Bone marrow (tissue), 2 donors: ENCODE results near the gene GBX2.

Experiments
- DNase-seq, 2 donors: peaks; one replicate each; lab custom pipeline; 2025; lab: John Stamatoyannopoulos, UW

GBX2 gene

DNA sequence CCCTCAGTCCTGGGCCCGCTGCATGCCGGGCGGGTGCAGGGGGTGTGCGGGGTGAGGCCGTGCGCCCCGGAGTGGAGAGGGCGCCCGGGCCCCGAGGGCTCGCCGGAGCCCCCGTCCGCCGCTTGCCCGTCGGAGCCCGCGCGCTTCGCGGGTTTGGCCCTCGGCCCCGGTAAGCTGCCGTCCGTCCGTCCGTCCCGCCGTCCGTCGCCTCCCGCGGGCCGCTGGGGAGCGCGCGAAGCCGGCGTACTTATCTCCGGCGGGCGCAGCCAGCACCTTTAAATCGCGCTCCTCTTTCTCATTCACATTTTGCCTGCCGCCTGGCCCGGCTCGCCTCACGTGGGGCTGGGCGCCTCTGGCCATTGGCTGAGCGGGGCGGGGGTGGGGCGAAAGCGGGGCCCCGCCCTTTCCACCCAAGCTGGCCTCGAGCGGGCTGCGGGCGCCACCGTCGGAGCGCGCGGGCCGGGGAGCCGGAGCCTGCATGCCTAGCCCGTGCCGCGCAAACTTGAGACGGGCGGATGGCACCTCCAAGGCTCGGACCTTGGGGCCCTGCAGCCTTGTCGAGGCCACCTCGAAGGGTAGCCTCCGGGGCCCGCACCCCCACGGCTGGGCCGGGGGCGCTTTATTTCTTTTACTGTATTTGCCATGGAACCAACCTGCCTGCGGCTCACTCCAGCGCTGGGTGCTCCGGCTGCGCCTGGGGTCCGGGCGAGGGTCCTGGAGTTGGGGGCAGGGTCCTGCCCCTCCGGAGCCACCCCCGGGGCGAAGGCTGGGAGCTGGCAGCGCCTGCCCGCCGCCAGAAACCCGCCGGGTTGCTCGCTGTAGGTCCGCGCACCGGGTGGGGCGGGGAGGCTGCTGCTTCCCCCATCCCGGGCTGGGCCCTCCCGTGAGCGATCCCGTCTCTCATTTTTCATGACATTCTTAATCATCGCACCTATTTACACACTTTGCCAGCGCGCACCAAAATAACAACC, at the start of gene GBX2:
Gene GBX2 (minus strand): TSS at position 277 of the 971 bp plus-strand sequence. CDS start 415 bp downstream, outside the sequence.
- DNase-seq, result no peak

DNA sequence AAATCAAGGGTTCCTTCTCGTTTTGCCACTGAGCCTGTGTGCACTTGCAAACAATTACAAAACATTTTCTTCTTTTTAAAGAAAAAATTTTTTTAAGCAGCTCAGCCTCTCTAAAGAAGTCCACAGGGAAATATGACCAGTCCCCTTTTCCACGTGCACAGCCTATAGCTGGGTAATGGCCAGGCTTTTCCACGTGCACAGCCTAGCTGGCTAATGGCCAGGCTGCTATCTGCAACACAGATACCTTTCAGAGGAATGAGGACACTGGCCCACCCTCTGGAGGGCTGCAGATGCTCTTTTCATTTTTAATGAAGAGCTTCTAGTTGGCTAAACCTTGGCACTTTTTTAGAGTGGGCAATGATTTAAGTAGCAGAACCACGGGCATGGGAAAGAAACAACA, 49.7 kb upstream of the GBX2 start:
- DNase-seq, result no peak

DNA sequence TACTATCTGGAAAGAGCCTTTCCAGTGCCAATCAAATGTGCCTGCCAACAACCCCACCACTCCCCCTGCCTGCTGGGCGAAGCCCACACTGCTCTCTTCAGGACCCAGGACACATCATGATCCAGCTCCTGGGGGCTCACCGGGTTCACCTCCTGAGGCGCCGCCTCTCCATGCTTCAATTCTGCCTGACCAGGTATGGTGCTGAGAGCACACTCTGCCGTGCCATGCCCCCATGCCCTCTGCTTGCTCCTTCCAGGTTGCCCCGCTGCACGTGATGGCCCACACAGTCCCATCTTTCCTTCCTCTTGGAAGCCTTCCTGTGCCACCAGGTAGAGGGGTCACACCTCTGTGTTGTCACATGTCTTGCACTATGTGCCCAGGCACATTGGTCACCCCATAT, 48.5 kb upstream of the GBX2 start:
- DNase-seq, result no peak

DNA sequence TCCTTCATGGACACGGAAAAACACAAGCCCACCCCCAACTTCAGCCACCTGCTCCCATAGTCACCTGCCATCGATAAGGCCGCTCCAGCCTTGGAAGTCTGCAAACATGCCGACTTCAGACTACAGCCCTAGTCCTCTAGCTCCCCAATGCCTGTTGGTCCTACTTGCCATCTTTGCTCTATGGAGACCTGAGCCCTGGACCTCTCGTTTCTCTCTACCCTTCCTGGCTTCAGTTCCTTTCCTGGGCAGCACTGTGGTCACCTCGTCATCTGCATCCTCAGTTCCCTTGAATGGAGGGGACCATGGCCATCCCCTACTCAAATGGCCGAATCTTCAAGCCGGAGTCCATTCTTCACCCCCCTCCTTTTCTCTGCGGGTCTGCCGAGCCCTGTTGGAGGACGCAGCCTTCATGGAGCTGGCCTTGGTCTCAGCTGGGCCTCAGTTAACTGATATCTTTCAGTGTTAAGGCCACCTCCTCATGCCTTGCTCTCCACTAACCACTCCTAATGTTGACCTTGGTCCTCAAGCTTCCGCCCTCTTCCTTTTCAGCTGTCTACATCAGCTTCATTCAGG, 47.7 kb upstream of the GBX2 start:
- DNase-seq, result no peak

DNA sequence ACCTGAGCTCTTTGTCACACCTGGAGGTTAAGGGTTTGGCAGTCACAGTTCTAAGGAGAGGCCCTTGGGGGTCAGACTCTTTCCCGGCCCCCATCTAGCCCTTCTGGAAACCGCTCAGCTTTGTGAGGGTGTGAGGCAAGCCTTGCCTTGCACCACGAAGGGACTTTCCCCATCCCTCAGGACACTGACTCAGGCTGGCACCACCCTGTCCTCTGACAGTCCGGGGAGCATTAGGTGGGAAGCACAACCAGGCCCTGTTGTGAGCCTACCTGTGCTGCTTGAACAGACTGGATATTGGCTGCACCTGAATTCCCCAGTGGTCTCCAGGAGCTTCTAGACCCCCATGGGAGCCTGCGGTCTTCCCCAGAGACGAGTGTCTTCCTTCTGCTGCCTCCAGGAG, 47.0 kb upstream of the GBX2 start:
- no peak for DNase-seq

DNA sequence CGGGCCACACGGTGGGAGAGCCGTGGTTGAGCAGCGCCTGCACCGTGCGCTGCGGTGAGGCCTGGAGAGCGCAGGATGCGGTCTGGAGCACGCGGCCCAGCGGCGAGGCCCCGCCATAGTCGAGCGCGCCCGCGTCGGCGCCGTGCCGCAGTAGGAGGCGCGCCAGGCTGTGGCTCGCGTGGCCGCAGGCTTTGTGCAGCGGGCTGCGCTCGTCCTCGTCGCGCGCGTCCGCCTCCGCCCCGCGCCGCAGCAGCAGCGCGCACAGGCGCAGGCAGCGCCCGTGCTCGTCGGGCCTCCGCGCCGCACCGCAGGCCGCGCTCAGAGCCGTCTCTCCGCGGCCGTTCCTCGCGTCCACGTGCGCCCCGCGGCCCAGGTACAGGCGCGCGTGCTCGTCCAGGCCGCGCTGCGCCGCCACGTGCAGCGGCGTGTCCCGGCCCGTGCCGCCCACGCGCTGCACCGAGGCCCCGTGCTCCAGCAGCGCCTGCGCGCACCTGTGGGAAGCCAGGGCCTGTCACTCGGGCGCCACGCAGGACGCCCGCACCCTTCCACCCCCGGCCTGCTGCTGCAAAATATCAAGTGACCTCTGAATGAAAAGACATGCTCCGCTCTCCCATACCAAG, 46.3 kb upstream of the GBX2 start:
- no peak for DNase-seq

DNA sequence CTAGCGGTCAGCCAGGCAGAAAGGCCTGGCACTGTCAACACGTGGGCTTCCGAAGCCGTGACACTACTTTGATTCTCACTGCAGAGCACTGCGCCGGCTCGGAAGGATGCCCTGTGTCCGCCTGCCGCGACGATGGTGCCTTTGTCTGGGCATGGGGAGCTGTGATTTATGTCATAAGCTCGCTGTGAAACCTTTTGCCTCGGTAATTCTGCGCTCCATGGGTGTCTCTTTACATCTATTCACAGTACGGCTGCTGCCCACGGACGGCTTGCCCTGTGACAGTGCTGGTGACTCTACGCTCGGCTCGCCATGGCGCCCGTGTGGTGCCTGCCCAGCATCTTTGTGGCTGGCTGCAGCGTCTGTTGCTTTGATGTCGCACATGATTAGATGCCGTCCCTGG, 43.1 kb upstream of the GBX2 start:
- no peak for DNase-seq

DNA sequence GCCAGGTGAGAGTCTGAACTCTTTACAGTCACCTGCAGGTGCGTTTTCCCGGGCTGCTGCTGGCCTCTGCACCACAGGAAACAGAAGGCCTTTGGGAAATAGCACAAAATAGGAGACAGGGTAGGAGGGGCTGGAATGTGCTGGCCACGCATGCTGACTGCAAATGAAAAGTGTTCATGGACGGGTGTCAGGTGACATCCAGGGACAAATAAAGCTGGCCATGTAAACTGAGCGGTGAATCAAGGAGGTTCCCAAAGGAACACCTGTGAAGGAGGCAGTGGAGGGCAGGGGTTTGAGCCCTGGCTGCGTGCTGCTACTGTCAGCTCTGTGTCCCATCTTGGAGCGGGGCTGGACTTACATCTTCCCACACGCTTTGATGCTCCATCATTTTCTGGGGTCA, 42.4 kb upstream of the GBX2 start:
- DNase-seq, result no peak

DNA sequence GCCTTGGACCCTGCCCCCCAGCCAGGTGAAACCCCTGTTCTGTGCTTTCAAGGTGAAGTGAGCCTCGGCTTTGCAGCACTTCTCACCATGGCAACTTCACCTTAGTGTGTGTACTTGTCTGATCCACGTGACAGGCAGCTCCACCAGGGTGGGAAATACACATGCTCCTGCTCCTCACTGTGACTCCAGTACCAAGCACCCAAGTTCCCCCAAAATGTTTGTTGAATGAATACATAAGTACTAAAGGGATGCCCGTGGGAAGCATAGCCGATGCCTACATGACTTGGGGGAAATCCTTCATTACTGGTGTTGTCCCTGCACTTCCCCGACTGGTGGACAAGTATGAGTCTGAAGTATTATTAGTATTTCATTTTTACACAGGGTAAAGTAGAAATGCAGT, 41.8 kb upstream of the GBX2 start:
- DNase-seq, result no peak

DNA sequence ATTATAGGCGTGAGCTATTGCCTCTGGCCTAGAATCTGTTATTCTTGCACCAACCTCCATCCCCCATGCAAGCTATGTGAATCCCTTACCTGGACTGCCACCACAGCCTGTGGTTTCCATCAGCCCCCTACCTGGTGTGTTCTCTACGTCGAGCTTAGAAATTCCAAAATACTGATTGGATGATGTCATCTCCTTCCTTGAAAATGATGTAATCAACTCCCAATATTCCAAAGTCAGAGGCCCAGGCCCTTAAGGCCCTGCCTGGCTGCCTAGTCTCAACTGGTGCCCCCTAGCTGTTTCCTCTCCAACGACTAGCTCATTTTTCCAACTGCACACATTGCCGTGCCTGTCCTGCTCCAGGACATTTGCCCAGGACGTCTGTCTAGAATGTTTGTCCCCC, 41.3 kb upstream of the GBX2 start:
- DNase-seq, result no peak

DNA sequence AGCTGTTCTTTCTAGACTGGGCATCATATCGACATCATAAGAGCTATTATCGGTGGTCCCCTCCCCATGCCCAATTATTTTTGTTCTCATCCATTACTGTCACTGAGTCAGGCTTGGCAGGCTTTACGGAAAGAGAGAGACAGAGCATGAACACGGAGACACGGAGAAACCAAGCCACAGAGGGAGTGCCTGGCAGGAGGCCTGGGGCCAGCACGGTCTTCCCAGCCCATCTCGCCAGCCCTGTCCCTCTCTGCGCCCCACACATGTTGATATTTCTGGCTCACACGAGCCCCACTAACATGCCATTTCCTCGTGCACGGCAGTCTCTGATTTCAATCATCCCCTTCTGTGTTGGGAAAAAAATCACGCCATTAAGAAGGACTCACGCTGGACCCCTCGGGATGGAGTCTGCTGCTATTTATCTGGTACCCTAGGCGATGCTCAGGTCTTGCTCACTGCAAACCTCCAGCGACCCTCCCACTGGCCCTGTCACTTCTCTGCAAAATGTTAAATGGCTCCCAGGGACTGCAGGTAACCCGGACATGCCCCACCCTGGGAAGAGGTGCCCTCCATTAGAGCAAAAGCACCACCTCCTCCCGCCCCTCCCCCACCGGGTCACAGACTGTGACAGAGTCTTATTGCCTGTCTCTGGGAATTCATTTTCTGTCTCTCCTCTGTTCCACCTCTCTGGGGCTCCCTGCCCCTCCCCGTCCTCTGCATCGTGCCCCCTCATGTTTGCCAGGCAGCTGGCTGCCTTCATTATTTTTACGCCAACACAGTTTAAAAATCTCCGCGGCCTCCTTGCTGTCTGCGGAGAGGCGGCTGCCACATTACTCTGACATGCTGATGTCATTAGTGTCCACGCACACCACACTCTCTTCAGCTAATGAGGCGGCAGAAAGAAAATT, 40.1 kb upstream of the GBX2 start:
- DNase-seq, result no peak

DNA sequence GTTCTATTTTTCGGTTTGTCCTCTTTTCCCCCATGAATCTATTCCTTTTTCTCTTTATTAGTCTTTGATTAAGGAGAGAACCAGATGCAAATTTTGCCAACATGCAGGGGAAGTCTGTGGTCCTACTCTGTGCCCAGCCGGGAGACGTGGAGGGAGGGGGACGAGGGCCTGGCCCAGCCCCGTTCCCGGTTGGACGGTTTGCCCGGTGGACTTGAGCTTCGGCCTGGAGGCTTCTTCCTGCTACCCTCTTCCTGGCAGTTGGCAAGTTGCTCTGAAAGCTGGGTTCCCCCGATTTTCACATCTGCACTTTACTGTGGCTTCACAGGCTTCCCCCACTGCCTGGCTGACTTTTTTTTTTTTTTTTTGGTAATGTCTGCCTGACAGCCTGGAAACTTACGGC, 39.3 kb upstream of the GBX2 start:
- DNase-seq, result no peak

DNA sequence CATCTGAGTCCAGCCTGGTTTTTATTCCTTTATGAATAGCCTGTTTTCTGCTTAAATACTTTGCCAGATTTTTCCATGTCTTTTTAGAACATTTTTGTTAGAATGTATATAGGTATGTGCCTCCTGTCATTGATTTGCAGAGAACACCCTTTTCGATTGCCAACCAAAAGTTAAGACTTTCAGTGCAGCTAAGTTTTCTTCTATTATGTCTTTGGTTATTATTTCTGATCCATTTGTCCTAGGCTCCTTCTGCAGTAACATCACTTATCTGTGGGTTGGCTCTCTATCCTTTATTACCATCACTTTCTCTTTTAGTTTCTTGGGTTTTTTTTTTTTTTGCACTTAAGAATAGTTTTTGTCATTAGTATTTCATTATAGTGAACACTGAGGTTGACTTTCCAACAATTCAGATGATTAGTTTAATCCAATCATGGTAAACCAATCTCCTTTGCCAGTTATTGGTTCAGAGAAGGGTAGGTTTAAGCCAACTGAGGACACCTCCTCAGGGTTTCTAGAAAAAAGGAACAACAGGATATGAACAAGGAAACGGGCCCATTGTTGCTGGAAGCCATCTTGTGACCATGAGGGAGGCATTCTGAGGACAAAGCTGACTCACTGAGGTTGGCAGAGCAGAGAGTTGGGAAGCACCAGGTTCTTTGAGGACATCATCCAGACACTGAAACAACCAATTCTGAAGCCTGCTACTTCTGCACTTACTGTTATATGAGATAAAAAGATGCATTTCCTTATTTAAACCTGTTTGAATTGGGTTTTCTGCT, 37.9 kb upstream of the GBX2 start:
- no peak for DNase-seq

DNA sequence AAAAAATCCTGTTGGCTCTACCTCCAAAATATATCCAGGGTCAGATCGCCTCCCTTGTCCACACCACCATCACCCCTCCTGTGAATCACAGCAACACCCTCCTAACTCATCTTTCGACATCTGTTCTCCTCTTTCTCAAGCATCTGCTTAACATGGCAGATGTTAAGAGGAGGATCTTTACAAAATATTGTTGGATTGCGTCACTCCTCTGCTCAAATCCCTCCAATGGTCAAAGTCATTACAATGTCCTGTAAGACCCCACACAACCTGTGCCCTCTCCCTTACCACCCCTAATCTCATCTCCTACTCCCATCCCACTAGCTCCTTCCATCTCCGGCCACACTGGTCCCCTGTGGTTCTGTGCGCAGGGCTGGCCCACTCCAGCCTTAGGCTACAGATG, 36.8 kb upstream of the GBX2 start:
- no peak for DNase-seq

DNA sequence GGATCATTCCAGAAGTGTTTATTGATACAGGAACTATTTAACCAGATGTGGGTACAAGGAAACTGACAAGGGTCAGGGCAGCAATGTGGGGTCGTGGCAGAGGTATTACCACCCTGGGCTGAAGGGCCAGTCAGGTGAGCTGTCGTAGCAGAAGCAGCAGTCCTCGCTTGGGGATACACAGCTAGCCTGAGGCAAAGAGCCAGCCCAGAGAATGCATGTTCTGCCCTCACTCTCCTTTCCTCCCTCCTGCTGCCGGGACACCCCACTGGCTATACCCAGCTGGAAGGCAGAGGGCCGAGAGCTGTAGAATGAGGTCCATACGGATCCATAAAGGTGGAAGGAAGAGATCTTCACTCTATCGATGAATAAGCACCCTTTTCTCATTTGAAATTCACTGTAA, 32.2 kb upstream of the GBX2 start:
- DNase-seq, result no peak

DNA sequence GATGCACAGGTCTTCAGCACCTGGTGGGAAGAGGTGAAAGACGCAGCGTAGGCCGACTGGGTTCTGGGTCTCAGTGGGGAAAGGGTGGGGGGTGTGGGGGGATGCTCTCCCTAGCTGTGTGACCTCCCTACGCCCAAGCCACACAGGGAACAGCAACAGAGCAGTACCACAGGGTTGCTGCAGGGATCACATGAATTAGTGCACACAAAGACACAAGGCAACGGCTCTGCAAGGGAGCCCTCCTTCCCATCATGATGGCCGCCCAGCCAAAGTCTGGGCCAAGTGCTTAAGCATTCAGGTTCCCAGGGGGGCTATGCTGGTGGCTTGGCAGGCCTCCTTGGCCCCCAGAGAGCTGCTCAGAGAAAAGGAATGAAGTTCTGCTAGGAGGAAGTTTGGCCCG, 28.2 kb upstream of the GBX2 start:
- DNase-seq, result no peak

DNA sequence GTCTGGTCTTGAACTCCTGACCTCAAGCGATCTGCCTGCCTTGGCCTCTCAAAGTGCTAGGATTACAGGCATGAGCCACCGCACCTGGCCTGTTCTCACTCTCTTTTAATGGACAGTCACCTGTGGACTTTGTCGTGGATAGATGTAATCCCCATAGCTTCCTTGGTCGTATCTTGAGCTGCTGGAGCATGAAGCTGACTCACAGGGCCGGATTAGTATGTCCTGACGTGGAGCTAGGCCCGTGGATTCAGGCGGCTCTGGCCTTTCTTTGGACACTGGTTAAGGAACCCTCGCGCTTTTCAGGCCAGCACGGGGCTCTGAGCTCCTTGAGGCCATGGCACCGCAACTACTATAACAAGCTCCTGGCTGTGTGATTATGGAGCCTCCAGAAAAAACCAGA, 27.5 kb upstream of the GBX2 start:
- no peak for DNase-seq

DNA sequence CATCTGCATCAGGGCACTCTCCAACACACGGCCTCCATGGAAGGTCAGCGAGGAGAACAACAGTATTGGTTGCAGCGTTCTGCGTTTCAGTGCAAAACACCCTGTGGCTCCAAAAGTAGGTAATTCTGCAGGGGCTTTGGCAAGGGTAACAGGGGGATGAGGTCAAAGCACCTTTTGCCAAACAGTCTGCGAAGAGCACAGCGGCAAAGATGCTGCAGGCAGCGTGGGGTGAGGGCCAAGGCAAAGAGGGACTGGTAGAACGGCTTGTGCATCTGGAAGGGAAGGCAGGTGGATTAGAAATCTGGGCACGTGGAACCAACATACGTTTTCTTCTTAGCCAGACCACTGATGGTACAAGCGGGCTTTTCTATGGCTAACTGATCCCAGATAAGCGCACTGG, 26.6 kb upstream of the GBX2 start:
- DNase-seq, result no peak

DNA sequence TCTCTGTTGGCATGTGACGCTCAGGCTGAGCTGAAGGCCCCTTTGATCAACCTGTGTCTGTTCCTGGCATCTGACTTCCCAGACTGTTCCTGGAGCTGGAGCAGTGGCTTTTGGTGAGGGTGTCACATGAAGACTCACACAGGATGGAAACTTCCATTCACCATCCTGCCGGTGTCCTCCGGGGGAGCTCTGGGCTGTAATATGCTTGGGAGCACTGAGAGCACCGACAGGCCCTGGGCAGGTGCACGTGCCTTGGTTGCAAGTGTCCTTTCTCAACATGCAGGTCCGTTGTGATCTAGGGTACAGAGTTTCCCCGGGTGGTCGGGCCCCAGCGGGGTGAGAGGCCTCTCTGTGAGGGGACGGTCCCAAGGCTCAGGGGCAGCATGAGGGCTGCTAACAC, 24.8 kb upstream of the GBX2 start:
- DNase-seq, result no peak

DNA sequence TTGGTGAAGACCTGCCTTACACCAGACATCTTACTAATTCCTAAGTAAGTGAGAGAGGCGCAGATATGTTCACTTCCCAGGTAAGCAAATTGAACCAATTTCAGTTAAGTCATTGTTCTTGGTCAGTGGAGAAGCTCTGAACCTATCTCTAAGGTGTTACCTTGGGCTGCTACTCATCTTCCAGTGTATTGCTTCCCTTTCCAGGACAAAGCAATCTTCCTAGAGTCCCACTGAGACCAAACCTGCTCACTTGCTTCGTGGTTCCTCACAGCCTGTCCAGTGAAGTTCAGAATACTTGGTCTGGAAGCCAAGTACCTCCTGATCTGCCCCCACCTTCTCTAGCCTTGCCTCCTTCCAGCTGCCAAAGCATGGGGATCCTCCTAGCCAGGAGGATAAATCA, 22.5 kb upstream of the GBX2 start:
- DNase-seq, result no peak

DNA sequence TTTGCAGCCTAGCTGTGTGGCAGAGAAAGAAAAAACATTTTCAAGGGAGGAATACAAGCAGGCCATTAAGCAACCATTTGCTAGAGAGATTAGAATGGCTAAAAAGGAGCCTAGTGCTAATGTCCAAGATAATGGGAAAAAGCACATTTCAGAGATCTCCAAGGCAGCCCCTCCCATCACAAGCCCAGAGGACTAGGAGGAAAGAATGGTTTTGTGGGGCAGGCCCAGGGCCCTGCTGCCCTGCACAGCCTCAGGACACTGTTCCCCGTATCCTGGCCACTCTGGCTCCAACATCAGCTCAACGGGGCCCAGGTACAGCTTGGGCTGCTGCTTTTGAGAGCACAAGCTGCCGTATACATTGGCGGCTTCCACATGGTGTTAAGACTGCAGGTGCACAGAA, 16.5 kb upstream of the GBX2 start:
- no peak for DNase-seq
